Endothelial cell (in vitro differentiated cells): ENCODE data around the gene SLC4A8. TPM values are rescaled to one million over a fixed set of nuclear protein-coding genes. Genes with fewer than 3 reads are reported as not detected.

Source experiments
- DNase-seq: peaks from one replicate; pipeline ENCODE4 v3.0.0; 2021; ENCODE audit warnings: low spot score
- H3K27ac Mint-ChIP-seq: one replicate; pipeline ENCODE4 v1.8.0; 2021; ENCODE audit warnings: mixed read lengths, inconsistent platforms; ENCODE audit not compliant: unreplicated experiment
- H3K27me3 Mint-ChIP-seq: one replicate; pipeline ENCODE4 v1.8.0; 2021; ENCODE audit warnings: mild to moderate bottlenecking, moderate library complexity, mixed read lengths, inconsistent platforms; ENCODE audit not compliant: unreplicated experiment
- H3K36me3 Mint-ChIP-seq: one replicate; pipeline ENCODE4 v1.8.0; 2021; ENCODE audit warnings: mild to moderate bottlenecking, low read depth, mixed read lengths, inconsistent platforms; ENCODE audit not compliant: unreplicated experiment
- H3K4me1 Mint-ChIP-seq: one replicate; pipeline ENCODE4 v1.8.0; 2021; ENCODE audit warnings: mild to moderate bottlenecking, mixed read lengths, inconsistent platforms; ENCODE audit not compliant: unreplicated experiment
- H3K4me3 Mint-ChIP-seq: one replicate; pipeline ENCODE4 v1.8.0; 2021; ENCODE audit warnings: mild to moderate bottlenecking, mixed read lengths, inconsistent platforms; ENCODE audit not compliant: unreplicated experiment
- H3K9me3 Mint-ChIP-seq: one replicate; pipeline ENCODE4 v1.8.0; 2021; ENCODE audit warnings: mixed read lengths, inconsistent platforms; ENCODE audit not compliant: unreplicated experiment
- CTCF ChIP-seq: fragments of 200-600 bp; sonication (generic); IDR thresholded peaks from one replicate; pipeline ENCODE4 v1.5.0; 2021; ENCODE audit warnings: antibody characterized with exemption; ENCODE audit not compliant: unreplicated experiment
- total RNA-seq: library from RNA; stranded (reverse); fragmentation: NEBNext Ultra II Directional; extraction: Animal tissue kit (Norgen Biotek cat#: 25700); gene quantifications from one replicate; pipeline ENCODE4 v1.2.1, GENCODE V29; 2021; ENCODE audit not compliant: unreplicated experiment

SLC4A8 gene
- total RNA-seq, 1 donor from 2014 or later = 16.7 TPM

- Mint-ChIP-seq H3K4me1 (peaks cover 6% of the 10 kb centered on the region), H3K36me3 (no peaks in the 10 kb centered on the region), H3K4me3 (no peak overlapping the region), H3K9me3 (no peaks in the 10 kb centered on the region), H3K27ac (no peak overlapping the region), H3K27me3 (peaks cover 4% of the 10 kb centered on the region)
- TF ChIP-seq CTCF = no peak
- DNase-seq = no peak
Observed at GRCh38 chr12:51403159-51403558, 21.5 kb upstream of the SLC4A8 start.

GRCh38 chr12:51403681-51404136 lies 20.9 kb upstream of the SLC4A8 start:
- H3K36me3 Mint-ChIP-seq = no peaks in the 10 kb centered on the region
- no peaks in the 10 kb centered on the region for H3K9me3 Mint-ChIP-seq
- DNase-seq = no peak
- H3K27me3 Mint-ChIP-seq = peaks cover 4% of the 10 kb centered on the region
- H3K4me1 Mint-ChIP-seq = peaks cover 6% of the 10 kb centered on the region
- no peak for TF ChIP-seq CTCF
- H3K27ac Mint-ChIP-seq = no peak overlapping the region
- H3K4me3 Mint-ChIP-seq = no peak overlapping the region

- no peak overlapping the region for H3K4me3 Mint-ChIP-seq
- peaks cover 4% of the 10 kb centered on the region for H3K27me3 Mint-ChIP-seq
- no peak overlapping the region for H3K27ac Mint-ChIP-seq
- H3K9me3 Mint-ChIP-seq = no peaks in the 10 kb centered on the region
- no peaks in the 10 kb centered on the region for H3K36me3 Mint-ChIP-seq
- no peak for TF ChIP-seq CTCF
- DNase-seq = no peak
- peaks cover 2% of the 10 kb centered on the region for H3K4me1 Mint-ChIP-seq
Observed at GRCh38 chr12:51404627-51405026, 20.0 kb upstream of the SLC4A8 start.

- Mint-ChIP-seq H3K27ac (no peak overlapping the region), H3K9me3 (no peaks in the 10 kb centered on the region), H3K36me3 (no peaks in the 10 kb centered on the region), H3K4me1 (no peaks in the 10 kb centered on the region), H3K27me3 (peaks cover 4% of the 10 kb centered on the region), H3K4me3 (no peak overlapping the region)
- no peak for TF ChIP-seq CTCF
- DNase-seq = no peak
Observed at GRCh38 chr12:51405801-51406207, 18.8 kb upstream of the SLC4A8 start.

- no peak for TF ChIP-seq CTCF
- Mint-ChIP-seq H3K27ac (no peak overlapping the region), H3K4me3 (no peak overlapping the region), H3K4me1 (no peaks in the 10 kb centered on the region), H3K9me3 (no peaks in the 10 kb centered on the region), H3K36me3 (no peaks in the 10 kb centered on the region), H3K27me3 (peaks cover 4% of the 10 kb centered on the region)
- no peak for DNase-seq
Observed at GRCh38 chr12:51406290-51406689, 18.3 kb upstream of the SLC4A8 start.
